Adrenal gland (tissue), 12 donors: Measurements from ENCODE around the gene NDUFA6. TPM values are rescaled to one million over a fixed set of nuclear protein-coding genes. Genes with fewer than 3 reads are reported as not detected.

ENCODE experiments used
- DNase-seq, 7 donors: peaks; one replicate each; pipeline ENCODE4 v3.0.0-alpha.2; 2019 to 2020
- H3K27ac ChIP-seq, 5 donors: fragments of 200-600 bp; sonication (generic) in 4 of 5; 1 replicate in 3 of 5; 2 replicates in 2 of 5; pipeline versions ENCODE4 v1.5.1 to v1.8.0; 2016 to 2020; ENCODE audit warnings: mild to moderate bottlenecking in 1 of 5
- H3K27me3 ChIP-seq: fragments of 200-600 bp; 2 replicates; pipeline ENCODE4 v1.8.0; 2021
- H3K36me3 ChIP-seq, 2 donors: fragments of 200-600 bp; replicated peaks in 1 of 2; 1 replicate in 1 of 2; 2 replicates in 1 of 2; pipeline versions ENCODE4 v1.5.1 to v1.8.0; 2018 to 2022
- H3K4me1 ChIP-seq, 2 donors: fragments of 200-600 bp; replicated peaks in 1 of 2; 1 replicate in 1 of 2; 2 replicates in 1 of 2; pipeline versions ENCODE4 v1.5.1 to v1.8.0; 2018 to 2021
- H3K4me3 ChIP-seq, 4 donors: fragments of 200-600 bp; sonication (generic) in 3 of 4; one replicate each; pipeline ENCODE4 v1.5.1; 2016 to 2018
- H3K9me3 ChIP-seq, 3 donors: fragments of 200-600 bp; sonication (generic) in 1 of 3; replicated peaks in 1 of 3; 1 replicate in 2 of 3; 2 replicates in 1 of 3; pipeline versions ENCODE4 v1.5.1 to v1.8.0; 2016 to 2021
- POLR2A ChIP-seq, 2 donors: fragments of 450-650 bp; IDR thresholded peaks; one replicate each; pipeline ENCODE4 v1.6.1; 2017; ENCODE audit warnings: antibody characterized with exemption in 2 of 2, mild to moderate bottlenecking in 2 of 2, moderate library complexity in 1 of 2
- WGBS, 4 donors: extraction: QIAGEN DNeasy Blood & Tissue Kit in 2 of 4; methylation state at CpG; one replicate each; pipeline versions ENCODE4 v1.1.5 to v1.1.7; 2013 to 2017; 5-methylcytosine and 5-hydroxymethylcytosine counted together
- intact Hi-C, 2 donors: fragments of 100-400 bp; cut with DNase I; formaldehyde crosslinking; loops; one replicate each; pipeline versions ENCODE4 v1.14.1 to v1.15.0; 2022 to 2023
- polyA plus RNA-seq, 3 donors: library from polyadenylated mRNA; stranded (reverse); fragments of 200-250 nt in 2 of 3; fragments of 350-450 nt in 1 of 3; fragmentation: Illumina TruSeq in 1 of 3; extraction: RNeasy Lipid Tissue Mini Kit (QIAGEN cat#74804) in 1 of 3; gene quantifications; one replicate each; pipeline ENCODE4 v1.2.3, GENCODE V29; 2013 to 2014
- small RNA-seq, 2 donors: library from RNA; depleted of rRNA; stranded (forward); fragments of <200 nt; gene quantifications; one replicate each; pipeline ENCODE3, GENCODE V24; 2016
- total RNA-seq, 9 donors: library from RNA; depleted of rRNA in 4 of 9; stranded (reverse); fragments of >200 nt in 4 of 9; fragments of 120-200 nt in 1 of 9; fragmentation: NEBNext Ultra II Directional in 1 of 9; extraction: Animal tissue kit (Norgen Biotek cat#: 25700) in 1 of 9; gene quantifications; one replicate each; pipeline versions ENCODE4 v1.1.0 to v1.2.4, GENCODE V29; 2013 to 2023
- TF ChIP-seq, protein P1 (sequence below), 6 experiments: fragments of 450-650 bp in 4 of 6; fragments of 200-600 bp in 2 of 6; sonication (generic) in 1 of 6; IDR thresholded peaks; 1 replicate in 5 of 6; 2 replicates in 1 of 6; pipeline versions ENCODE4 v1.5.1 to v1.8.0; 2016 to 2021; ENCODE audit warnings: antibody characterized with exemption in 6 of 6, mild to moderate bottlenecking in 2 of 6, moderate library complexity in 1 of 6
- donor health status: healthy with polysubstance abuse.
- donor health status: Bipolar disorder and iron deficiency.
- donor health status: DM: yes; HTN: yes; CAD: no.
- donor health status: DM: no; HTN: no; CAD: no.
- donor health status: DM: no; HTN: no; CAD: no.
- donor health status: DM: yes; HTN: yes; CAD: no.

NDUFA6 gene
- total and polyA plus RNA-seq, 12 donors: 57.0 to 372 (median 88.7) TPM

DNA sequence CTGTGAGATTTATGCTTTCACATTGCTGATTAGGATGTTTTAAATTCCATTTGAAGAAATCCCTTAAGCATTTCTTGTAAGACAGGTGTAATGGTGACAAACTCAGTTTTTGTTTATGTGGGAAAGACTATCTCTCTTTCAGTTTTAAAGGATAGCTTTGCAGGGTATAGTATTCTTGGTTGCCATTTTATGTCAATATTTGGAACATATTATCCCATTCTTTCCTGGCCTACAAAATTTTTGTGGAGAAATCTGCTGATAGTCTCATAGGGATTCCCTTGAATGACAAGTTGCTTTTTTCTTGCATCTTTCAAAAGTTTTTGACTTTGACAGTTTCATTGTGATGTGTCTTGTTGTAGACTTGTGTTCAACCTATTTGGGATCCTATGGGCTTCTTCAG, 48.8 kb downstream of the NDUFA6 start:
- no peaks in the 10 kb centered on the region for H3K27me3 ChIP-seq
- H3K9me3 ChIP-seq: peaks cover 0 to 4% (median 0%) of the 10 kb centered on the region in 3 donors
- DNase-seq: no peak
- intact Hi-C loops: no loop called here
- H3K4me3 ChIP-seq: no peak overlapping the region
- TF ChIP-seq, protein P1, sequence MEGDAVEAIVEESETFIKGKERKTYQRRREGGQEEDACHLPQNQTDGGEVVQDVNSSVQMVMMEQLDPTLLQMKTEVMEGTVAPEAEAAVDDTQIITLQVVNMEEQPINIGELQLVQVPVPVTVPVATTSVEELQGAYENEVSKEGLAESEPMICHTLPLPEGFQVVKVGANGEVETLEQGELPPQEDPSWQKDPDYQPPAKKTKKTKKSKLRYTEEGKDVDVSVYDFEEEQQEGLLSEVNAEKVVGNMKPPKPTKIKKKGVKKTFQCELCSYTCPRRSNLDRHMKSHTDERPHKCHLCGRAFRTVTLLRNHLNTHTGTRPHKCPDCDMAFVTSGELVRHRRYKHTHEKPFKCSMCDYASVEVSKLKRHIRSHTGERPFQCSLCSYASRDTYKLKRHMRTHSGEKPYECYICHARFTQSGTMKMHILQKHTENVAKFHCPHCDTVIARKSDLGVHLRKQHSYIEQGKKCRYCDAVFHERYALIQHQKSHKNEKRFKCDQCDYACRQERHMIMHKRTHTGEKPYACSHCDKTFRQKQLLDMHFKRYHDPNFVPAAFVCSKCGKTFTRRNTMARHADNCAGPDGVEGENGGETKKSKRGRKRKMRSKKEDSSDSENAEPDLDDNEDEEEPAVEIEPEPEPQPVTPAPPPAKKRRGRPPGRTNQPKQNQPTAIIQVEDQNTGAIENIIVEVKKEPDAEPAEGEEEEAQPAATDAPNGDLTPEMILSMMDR (IDR thresholded peaks at IDR 0.05): no peak
- no peak for TF ChIP-seq POLR2A (IDR thresholded peaks at IDR 0.05)
- H3K36me3 ChIP-seq: no peaks in the 10 kb centered on the region
- no peaks in the 10 kb centered on the region for H3K4me1 ChIP-seq
- no peak overlapping the region for H3K27ac ChIP-seq

DNA sequence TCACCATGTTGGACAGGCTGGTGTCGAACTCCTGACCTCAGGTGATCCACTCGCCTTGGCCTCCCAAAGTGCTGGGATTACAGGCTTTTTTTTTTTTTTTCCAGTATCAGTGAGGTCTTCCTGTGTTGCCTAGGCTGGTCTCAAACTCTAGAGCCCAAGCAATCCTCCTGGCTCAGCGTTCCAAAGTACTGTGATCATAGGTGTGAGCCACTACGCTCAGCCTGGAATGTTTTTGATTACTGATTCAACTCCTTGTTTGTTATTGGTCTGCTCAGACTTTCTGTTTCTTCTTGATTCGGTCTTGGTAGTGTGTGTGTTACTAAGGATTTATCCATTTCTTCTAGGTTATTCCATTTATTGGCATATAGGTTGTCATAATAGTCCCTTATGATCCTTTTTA, 51.3 kb downstream of the NDUFA6 start:
- WGBS, 4 donors: 93 to 99% (median 96%) methylated on average over 5 of the region's 5 CpGs
- no peak for DNase-seq
- intact Hi-C loops: loop anchor here in 1 of 2 donors (10.0 kb wide), 1 partner anchor 116 kb away; no protein-coding TSS in a partner anchor
- Histone ChIP-seq H3K27me3 (no peaks in the 10 kb centered on the region), H3K36me3 (no peaks in the 10 kb centered on the region), H3K9me3 (peaks cover 0 to 4% (median 0%) of the 10 kb centered on the region in 3 donors), H3K27ac (no peak overlapping the region), H3K4me3 (no peak overlapping the region), H3K4me1 (no peaks in the 10 kb centered on the region)
- TF ChIP-seq POLR2A (IDR thresholded peaks at IDR 0.05): no peak
- TF ChIP-seq, protein P1 (IDR thresholded peaks at IDR 0.05): no peak

Small RNAs within 50 kb of the gene (small RNA-seq; reads per million reads assigned to genes)
- 0 reads per million in 2 donors for gene SNORD13P1

Other genes with a start within 250 kb of the NDUFA6 start
- 10 to 100 TPM in 8 of 9 donors, under 1 TPM in 1; 0.28 to 55.5 (median 20.1) TPM for gene SHISA8, start 175.7 kb downstream of the NDUFA6 start, total RNA-seq
- gene SHISA8, start 175.7 kb downstream of the NDUFA6 start, polyA plus RNA-seq: 10 to 100 TPM in 1 of 3 donors, 1 to 10 TPM in 2; 1.4 to 10.8 (median 5.1) TPM
- gene TNFRSF13C, start 164.0 kb downstream of the NDUFA6 start, total RNA-seq: 1 to 10 TPM in 5 of 9 donors, under 1 TPM in 4; 0.33 to 3.2 (median 1.1) TPM
- gene TNFRSF13C, start 164.0 kb downstream of the NDUFA6 start, polyA plus RNA-seq: under 1 TPM; 0.24 to 0.35 (median 0.24) TPM
- 1 to 10 TPM in 7 of 9 donors, under 1 TPM in 1, not detected in 1; 0.88 to 9.2 (median 1.7) TPM for gene CENPM, start 143.6 kb downstream of the NDUFA6 start, total RNA-seq
- 1 to 10 TPM in 2 of 3 donors, under 1 TPM in 1; 0.92 to 2.1 (median 1.4) TPM for gene CENPM, start 143.6 kb downstream of the NDUFA6 start, polyA plus RNA-seq
- 1 to 10 TPM in 4 of 9 donors, under 1 TPM in 3, not detected in 2; 0.14 to 4.7 (median 1.4) TPM for gene SEPTIN3, start 121.3 kb downstream of the NDUFA6 start, total RNA-seq
- 1 to 10 TPM; 1.5 to 7.4 (median 6.4) TPM for gene SEPTIN3, start 121.3 kb downstream of the NDUFA6 start, polyA plus RNA-seq
- 1 to 10 TPM in 3 of 9 donors, under 1 TPM in 5, not detected in 1; 0.35 to 2.0 (median 0.67) TPM for gene WBP2NL, start 92.0 kb downstream of the NDUFA6 start, total RNA-seq
- 1 to 10 TPM in 1 of 3 donors, under 1 TPM in 2; 0.54 to 1.6 (median 0.62) TPM for gene WBP2NL, start 92.0 kb downstream of the NDUFA6 start, polyA plus RNA-seq
- 10 to 100 TPM; 17.5 to 54.0 (median 28.3) TPM for gene NAGA, start 20.0 kb downstream of the NDUFA6 start, total RNA-seq
- gene NAGA, start 20.0 kb downstream of the NDUFA6 start, polyA plus RNA-seq: 10 to 100 TPM in 2 of 3 donors, 1 to 10 TPM in 1; 7.4 to 18.1 (median 10.7) TPM
- gene PHETA2, start 16.5 kb downstream of the NDUFA6 start, total RNA-seq: 10 to 100 TPM in 2 of 9 donors, 1 to 10 TPM in 7; 4.3 to 14.3 (median 8.3) TPM
- 1 to 10 TPM; 2.5 to 7.7 (median 6.3) TPM for gene PHETA2, start 16.5 kb downstream of the NDUFA6 start, polyA plus RNA-seq
- 100 to 1,000 TPM in 4 of 9 donors, 10 to 100 TPM in 4, 1 to 10 TPM in 1; 4.3 to 147 (median 32.4) TPM for gene SMDT1, start 11.1 kb downstream of the NDUFA6 start, total RNA-seq
- 100 to 1,000 TPM in 1 of 3 donors, 10 to 100 TPM in 2; 57.6 to 151 (median 67.4) TPM for gene SMDT1, start 11.1 kb downstream of the NDUFA6 start, polyA plus RNA-seq
- under 1 TPM in 6 of 9 donors, not detected in 3; 0.35 to 0.81 (median 0.50) TPM for gene CYP2D6, start 40.0 kb upstream of the NDUFA6 start, total RNA-seq
- 10 to 100 TPM in 1 of 3 donors, 1 to 10 TPM in 1, under 1 TPM in 1; 0.20 to 16.2 (median 3.3) TPM for gene CYP2D6, start 40.0 kb upstream of the NDUFA6 start, polyA plus RNA-seq
- 10 to 100 TPM; 18.5 to 43.9 (median 28.3) TPM for gene TCF20, start 179.9 kb upstream of the NDUFA6 start, total RNA-seq
- gene TCF20, start 179.9 kb upstream of the NDUFA6 start, polyA plus RNA-seq: 10 to 100 TPM in 2 of 3 donors, 1 to 10 TPM in 1; 5.6 to 16.2 (median 11.9) TPM